Occipital lobe (tissue), 2 donors: ENCODE data around the gene HYAL1. TPM values are rescaled to one million over a fixed set of nuclear protein-coding genes. Genes with fewer than 3 reads are reported as not detected.
"Not testable (repeated sequence)": the region's sequence is repeated elsewhere in the genome, so short reads cannot be mapped to it uniquely, and the experiment has no call there.

Source experiments
- DNase-seq: peaks from one replicate; lab custom pipeline; 2025; lab: John Stamatoyannopoulos, UW
- total RNA-seq: library from RNA; depleted of rRNA; stranded (reverse); fragments of >200 nt; gene quantifications from one replicate; pipeline ENCODE4 v1.2.3, GENCODE V29; 2014

Gene HYAL1
- total RNA-seq, 1 donor from 2014 or later, result 0.16 TPM

DNA sequence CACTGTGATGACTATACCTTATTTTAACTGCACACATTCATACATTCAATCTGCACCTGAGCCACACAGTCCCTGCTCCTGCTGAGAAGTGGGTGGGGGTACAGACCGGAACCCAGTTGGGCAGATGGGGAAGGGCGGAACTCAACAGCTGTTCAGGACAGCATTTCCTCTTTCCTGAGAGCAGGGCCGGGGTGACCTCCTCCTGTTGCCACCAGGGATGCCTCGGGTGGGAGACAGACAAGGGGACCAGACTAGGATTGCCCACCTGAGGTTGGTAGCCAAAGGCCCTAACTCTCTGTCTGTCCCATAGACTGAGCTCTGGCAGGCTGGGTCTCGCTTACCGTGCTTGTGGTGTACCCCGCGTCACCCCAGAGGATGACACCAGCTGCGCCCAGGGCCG is 15.2 kb upstream of the HYAL1 start:
- DNase-seq, result no peak

DNA sequence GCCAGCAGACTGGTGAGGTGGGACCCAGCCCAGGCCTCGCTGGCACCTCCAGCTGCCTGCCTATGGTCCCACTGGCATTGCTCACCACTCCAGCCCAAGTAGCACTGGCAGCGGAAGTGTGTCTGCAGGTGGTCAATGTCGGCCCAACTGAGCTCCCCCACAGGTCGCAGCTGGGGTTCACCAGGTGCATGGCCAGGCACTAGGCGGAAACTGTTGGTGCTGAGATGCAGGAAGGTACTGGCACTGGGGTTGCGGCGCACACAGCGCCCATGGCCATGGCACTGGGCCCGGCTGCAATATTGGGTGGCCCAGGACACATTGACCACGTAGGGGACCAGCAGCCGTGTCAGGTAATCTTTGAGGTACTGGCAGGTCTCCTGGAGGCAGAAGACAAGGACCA is 14.8 kb upstream of the HYAL1 start:
- no peak for DNase-seq

DNA sequence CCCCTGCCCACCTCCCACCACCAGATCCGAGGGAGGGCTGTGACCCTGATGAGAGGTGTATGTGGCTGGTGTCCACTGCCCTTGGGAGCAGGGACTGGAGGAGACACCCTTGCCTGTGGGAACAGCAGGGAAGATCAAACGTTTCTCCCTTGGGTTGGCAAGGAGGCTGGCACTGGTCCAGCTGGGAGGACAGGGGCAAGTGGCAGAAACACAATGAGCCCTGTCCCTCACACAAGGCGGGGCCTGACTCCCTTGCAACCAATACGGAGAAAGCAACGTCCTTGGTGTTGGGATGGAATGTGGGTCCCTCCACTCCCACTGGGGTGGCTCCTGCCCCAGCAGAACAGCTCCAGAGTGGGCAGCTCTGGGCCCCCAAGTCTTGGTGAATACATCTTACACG is 13.9 kb upstream of the HYAL1 start:
- no peak for DNase-seq

DNA sequence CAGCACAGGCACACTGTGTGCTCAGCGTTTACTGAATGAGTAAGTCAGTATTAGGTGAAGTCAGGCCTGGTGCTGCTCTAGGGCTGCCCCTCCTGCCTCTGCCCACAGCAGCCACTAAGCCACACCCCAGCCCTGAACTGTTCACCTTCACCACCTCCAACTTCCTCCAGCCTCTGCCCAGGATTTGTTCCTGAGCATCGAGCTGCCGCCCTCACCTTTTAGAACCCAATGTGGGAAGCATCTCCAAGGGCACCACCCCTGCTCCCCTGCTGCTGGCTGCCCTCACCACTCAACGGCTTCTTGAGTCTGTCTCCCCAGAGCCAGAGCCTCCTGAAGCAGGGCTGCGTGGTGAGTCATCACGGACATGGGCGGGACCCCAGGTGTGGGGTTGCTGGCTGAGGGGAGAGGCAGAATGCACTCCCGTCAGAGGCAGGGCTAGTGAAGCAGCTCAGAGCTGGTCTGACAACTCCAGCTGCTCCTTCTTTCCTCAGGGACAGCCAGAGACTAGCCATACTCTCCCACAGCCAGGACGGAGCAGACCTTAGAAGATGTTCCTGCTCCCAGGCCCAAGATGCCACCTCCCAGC is 13.4 kb upstream of the HYAL1 start:
- no peak for DNase-seq

DNA sequence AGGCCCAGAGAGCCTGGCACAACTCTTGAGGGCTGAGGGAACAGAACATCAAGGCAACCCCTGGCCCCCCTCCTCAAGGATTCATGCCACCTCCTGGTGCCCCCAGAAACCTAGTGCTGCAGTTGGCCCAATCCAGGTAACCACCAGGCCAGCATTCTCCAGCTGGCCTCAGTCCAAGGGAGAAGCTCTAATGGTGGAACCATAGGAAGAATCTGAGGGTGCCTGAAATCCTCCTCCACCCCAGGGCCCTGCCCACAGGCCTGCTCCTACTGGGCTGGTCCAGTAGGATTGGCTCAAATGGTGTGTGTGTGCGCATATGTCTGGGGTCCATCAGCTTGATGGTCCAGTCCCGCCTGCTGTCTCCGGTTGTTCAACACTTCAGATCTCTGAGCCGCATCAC is 11.4 kb upstream of the HYAL1 start:
- DNase-seq, result no peak

DNA sequence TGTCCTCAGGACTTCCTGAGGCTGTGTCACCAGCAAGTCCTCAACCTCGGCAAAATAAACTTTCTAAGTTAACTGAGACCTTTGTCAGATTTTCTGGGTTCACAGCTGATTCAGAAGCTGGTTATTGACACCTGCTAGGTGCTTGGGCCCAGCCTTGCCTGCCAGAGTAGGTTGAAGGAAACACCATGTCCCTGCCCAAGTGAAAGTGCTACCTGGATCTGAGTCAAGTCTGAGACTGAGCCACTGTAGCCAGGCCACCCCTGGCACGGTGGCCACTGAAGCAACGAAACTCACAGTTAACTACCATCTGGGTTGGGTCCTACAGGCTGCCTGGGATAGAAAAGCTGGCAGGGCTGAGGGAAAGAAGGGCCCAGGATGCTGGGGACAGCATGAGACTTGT is 11.0 kb upstream of the HYAL1 start:
- DNase-seq, result no peak

DNA sequence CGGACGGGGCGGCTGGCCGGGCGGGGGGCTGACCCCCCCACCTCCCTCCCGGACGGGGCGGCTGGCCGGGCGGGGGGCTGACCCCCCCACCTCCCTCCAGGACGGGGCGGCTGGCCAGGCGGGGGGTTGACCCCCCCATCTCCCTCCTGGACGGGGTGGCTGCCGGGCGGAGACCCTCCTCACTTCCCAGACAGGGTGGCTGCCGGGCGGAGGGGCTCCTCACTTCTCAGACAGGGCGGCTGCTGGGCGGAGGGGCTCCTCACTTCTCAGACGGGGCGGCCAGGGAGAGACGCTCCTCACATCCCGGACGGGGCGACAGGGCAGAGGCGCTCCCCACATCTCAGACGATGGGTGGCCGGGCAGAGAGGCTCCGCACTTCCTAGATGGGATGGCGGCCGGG is 8.7 kb upstream of the HYAL1 start:
- DNase-seq, result not testable (repeated sequence)

DNA sequence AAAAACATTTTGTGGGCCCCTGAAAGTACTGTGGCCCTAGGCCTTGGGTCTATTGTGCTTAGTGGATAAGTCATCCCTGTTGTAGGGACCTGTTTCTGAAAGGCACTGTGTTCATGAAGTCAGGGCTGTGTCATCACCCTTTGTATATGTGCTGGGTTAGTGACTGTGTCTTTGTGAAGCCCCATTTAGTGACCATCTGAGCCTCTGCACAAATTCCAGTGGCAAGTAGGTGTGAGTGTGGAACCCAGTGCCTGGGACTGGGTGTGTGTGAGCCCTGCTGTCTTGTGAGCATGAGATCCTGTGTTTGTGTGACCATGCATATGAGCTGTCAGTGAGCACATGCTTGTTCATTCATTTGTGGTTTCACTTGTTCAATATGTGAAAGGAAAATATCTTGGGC is 1.2 kb upstream of the HYAL1 start:
- DNase-seq, result no peak

DNA sequence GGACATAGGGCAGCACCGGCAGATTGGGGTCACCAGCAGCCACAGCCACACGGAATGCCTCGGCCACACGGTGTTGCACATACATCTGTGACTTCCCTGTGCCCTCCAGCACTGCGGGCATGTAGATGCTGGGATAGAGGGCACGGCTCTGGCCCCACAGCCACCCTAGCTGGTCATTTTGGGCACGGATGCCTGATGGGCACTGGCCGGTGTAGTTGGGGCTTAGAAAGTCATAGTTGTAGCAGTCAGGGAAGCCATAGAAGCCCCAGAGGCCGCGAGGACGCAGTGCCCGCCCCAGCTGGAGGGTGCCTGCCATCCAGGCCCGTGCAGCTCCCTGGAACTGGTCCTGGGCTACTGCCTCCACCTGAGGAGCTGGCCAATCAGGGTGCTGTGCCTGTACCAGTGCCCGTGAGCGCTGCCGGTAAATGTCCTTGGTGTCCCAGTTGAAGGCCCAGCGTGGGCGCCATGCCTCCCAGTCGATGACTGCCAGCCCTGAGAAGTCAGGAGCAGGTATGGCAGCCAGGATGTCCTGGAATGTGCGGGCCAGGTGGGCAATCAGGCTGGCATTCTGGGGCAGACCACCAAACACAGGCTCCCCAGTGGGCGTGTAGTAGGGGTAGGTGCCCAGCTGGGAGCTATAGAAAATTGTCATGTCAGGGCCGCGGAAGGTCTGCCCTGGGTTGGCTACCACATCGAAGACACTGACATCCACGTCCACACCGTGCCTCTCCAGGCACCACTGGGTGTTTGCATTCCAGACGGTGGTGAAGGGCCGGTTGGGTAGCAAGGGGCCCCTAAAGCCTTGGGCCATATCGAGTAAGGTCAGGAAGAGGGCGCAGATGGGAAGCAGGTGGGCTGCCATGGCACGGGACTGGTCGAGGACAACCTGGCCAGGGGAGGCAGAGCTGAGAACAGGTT is 1.0 kb downstream of the HYAL1 start:
- DNase-seq, result no peak

DNA sequence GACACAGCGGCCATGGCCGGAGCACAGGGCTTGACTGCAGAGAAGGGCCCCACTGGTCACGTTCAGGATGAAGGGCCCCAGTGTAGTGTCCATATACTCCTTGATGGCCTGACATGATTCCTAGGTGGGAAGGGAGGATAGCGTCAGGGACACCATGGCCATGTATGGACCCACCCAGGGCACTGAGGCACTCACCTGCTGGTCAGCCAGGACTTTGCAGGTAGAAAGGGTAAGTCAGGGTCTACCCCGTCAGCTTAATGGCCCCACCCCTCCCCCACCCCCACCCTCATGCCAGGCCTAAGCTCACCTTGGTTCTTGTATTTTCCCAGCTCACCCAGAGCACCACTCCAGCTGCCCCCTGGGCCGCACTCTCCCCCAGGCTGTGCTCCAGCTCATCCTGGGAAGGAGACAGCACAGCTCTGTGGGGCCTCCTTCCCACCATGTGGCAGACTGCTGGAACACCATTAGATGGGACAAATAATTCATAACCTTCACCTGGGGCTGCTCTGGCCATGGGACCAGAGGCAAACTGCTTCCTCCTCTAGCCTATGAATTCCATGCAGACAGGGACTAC is 2.6 kb downstream of the HYAL1 start:
- no peak for DNase-seq

DNA sequence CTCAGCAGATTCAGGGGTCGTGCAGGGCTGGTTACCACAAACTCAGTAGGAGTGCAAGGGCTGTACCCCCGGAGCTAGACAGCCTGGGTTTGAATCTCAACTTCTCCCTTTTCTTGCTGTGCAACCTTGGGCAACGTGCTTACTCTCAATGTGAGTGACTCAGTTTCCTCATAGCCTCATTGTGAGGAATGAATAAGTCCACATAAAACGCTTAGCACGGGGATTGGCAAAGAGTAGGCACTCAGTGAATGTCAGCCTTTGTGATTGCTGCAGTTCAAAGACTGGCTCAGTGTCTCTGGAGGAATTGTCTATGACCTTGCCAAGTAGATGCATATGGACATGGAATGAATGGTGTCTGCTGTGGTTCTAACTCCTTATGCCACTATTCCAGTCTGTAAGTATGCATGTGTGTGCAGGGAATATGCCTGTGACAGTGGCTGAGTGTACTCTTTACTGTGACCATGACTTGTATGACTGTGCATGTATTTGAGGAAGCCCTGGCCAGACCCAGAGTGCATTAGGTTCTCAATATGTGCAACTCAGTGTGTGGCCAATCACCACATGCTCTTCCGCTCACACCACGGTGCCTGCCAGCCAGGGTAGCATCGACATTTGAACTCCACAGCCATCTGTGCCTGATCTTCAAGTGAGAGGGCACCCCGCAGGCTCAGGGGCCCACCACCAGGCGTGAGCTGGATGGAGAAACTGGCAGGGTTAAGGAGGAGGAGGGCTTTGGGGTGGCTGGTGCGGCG is 3.3 kb downstream of the HYAL1 start:
- peak; percentile 64 for DNase-seq

DNA sequence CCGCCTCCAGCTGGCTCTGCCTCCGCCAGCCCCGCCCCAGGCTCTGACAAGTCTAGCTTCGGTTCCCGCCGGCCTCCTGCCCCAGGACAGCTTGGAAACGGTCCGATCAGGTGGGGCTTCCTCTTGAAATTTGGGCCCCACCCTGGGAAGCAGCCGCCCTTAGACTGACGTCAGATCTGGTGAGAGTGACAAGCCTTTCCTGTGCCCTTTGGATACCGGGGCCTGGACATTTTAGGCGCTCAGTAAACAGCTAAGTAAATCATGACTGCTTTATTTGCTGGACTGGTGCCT is 3.8 kb downstream of the HYAL1 start:
- DNase-seq, result no peak

DNA sequence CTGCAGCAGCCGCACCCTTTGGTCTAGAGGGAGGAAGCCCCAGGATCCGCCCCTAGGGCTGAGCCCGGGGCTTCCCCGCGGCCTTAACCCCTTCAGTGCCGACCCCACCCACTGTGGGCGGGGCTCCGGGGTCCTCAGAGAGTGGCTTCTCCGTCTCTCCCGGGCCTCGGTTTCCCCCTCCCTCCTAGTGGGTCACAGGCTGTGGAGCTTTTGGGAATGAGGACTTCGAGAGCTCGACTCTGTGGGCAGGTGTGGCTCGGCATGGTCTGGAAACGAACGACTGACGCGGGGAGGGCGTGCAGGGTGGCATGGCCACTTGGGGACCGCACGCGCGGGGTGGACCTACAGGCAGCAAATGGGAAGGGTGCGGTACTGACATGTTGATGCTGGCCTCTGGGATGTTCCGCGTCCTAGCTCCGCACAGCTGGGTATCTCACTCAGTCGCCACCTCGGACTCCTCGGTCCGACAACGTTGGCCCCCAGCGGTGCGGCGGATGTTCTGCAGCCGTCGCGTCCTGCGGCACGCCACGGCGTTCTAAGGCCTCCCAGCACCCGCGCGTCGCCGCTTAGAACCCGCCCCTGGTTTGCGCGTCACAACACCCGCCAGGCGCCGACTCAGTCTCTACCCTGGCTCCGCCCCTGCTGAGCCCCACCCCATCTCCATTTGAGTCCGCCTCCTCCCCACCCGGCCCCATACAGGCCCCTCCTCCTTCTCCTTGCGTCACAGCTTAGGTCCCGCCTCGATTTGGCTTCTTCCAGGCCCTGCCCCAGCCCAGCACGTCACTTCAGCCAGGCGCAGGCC is 4.3 kb downstream of the HYAL1 start, which contains the start of the genes HYAL3 and NAA80:
Gene HYAL3, minus strand, starts transcription at position 570 of the 802 bp plus-strand sequence. CDS start 3,803 bp downstream, outside the sequence.
Gene NAA80, minus strand, starts transcription at position 570 of the 802 bp plus-strand sequence. CDS start 1,942 bp downstream, outside the sequence.
- peak; percentile 100 for DNase-seq

DNA sequence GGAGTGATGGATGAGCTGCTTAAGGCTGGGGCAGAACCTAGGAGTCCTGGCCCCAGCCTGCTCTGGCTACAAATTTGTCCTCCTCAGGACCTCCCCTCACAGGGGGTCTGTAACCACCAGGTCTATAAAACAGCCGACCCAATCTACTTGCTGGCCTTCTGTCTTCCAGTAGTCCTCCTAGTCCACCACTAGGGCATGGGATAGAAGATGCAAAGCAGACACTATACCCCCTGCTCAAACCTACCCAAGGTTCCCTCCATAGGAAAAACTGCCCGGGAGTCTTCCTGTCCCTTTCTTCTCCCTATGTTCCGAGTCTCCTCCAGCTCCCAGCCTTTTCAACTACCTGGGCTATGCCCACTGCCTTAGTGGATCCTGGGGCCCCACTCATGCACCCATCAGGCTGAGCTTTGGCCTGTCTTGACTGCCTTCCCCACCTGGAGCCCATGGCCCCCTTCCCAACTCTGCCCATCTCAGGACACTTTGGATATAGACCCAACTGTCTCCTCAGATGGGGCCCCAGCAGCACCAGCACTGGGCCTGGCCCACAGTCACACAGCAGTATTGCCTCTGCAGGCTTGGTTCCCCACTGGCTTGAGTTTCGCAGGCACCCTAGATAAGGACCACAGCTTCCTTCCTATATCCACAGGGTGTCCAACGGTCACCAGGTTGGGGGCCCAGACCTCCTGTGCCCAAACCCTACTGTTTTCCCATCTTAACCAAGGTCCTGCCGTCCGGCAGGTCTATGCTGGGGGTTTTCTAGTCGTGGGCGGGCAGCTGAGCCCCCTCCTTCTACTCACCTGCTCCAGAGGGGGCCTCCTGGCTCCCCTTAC is 5.3 kb downstream of the HYAL1 start:
- DNase-seq, result no peak

DNA sequence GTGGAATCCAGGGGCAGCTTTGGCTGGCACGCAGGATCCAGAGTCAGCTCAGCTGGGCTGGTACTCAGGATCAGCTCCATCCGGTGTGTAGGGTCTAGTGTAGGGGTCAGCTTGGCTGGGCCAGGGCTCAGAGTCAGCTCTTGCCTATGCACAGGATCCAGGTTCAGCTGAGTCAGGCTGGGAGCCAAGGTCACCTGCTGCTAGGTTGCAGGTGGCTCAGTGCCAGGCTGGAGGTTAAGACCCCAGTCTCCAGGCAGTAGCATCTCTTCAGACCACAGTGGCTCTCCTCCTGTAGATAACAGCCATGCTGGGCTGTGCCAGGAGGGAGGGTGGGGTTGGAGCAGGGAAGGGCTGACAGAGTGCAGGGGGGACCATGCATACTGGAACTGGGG is 6.0 kb downstream of the HYAL1 start:
- no peak for DNase-seq

DNA sequence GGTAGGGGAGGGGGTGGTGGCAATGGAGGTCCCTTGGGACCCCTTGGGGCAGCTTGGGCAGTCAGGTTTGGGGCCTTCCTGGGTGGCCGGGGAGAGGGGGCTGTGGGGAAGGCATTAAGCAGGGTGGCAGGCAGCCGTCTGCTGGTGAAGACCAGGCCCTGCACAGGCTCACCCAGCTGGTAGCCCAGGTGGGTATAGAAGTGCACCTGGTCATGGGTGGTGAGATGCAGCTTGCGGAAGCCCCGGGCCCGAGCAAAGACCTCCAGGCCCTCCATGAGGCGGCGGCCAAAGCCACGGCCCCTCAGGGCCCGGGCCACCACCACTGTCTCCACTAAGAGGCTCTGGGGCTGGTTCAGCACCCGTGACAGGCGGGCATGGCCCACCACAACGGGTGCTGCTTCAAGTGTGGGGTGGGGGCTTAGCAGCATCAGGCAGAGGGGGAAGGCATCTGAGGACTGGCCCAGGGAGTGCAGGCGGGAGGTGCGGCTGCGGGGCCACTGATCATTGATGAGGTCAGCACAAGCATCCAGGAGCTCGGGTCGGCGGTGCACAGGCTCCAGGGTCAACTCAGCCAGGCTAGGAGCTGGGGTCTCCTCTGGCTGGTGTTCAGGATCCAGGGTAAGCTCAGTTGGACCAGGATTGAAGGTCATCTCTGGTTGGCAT is 6.5 kb downstream of the HYAL1 start:
- no peak for DNase-seq

DNA sequence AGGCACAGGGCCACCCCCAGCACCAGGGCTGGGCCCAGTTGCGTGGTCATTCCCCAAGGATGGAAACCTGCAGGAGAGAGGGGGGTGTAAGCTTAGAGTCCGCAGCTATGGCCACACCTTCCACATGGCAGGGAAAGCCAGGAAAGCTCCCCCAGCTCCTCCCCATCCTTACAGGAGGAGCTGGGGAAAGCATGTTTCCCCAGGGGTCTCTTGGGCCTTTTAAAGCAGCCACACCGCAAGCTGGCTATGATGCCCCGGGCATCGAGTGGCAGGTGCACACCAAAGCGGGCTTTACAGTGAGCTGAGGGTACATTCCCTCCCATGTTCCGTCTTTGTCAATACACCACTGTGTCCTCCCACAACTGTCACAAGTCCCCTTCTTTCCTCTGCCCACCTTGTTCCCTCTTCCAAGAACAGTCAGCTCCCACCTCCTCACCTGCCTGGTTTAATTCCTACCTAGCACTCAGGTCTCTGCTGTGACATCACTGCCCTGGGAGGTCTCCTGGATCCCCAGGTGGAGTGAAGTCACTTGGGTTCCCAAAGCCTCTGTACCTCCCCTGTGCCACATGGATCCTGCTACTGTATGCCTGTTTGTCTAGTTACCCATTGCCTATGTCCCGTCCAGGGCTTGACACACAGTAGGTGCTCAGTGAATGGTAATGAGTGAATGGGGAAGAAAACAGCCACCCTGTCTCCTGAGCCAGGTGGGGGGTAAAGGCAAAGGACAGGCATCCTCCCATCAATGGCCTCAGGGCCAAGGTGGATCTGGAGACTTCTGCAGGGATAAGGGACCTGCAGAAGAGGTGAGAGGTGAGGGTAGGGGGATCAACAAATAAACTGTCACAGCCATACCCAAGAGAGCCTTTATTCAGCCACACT is 7.6 kb downstream of the HYAL1 start:
- DNase-seq, result no peak

DNA sequence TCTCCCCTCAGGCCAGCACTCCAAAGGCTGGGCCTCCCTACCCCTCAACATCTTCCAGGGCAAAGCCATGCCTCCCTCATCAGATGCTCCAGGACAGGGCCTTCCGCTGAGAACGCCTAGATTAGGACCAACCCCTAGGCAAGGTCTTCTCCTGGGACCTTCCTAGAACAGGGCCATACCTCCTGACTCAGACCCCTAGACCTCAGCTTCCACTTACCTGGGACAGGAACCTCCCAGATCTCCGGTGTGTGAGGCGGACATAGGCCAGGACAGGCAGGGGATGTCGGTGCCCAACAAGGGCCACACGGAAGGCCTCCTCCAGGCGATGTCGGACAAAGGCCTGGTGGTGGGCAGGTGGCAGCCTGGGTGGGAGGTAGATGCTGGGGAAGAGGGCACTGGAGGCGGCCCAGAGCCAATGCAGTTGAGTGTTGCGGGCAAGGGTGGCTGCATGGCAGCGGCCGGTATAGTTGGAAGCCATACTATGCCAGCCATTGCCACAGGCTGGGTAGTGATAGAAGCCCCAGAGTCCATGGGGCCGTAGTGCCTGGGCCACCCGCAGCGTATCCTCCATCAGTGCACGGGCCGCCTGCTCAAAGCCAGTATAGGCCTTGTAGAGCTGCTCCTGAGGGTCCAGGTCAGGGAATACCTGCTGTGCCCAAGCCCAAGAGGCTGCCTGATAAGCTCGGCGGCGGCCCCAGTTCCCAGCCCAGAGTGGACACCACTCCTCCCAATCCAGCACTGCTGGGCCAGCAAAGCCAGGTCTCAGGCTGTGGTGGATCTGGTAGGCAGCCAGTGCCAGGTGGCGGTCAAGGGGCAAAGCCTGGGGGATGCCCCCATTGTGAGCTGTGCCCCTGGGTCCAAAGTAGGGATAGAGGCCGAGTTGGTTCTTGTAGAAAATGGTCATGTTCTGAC is 8.6 kb downstream of the HYAL1 start:
- no peak for DNase-seq
